Type B pancreatic cell (in vitro differentiated cells): Measurements from ENCODE around the gene NLRP9. TPM values are rescaled to one million over a fixed set of nuclear protein-coding genes. Genes with fewer than 3 reads are reported as not detected.

Experiments
- DNase-seq: peaks from one replicate; pipeline ENCODE4 v3.0.0; 2021; ENCODE audit warnings: mixed read lengths; ENCODE audit not compliant: unreplicated experiment; ENCODE audit errors: extremely low spot score
- H3K27ac Mint-ChIP-seq: 2 replicates; pipeline ENCODE4 v1.8.0; 2021; ENCODE audit warnings: mild to moderate bottlenecking, mixed read lengths
- H3K27me3 Mint-ChIP-seq: 2 replicates; pipeline ENCODE4 v1.8.0; 2021; ENCODE audit warnings: mixed read lengths
- H3K36me3 Mint-ChIP-seq: 2 replicates; pipeline ENCODE4 v1.8.0; 2021; ENCODE audit warnings: mixed read lengths
- H3K4me1 Mint-ChIP-seq: one replicate; pipeline ENCODE4 v1.8.0; 2021; ENCODE audit warnings: mixed read lengths; ENCODE audit not compliant: unreplicated experiment
- H3K4me3 Mint-ChIP-seq: 2 replicates; pipeline ENCODE4 v1.8.0; 2021; ENCODE audit warnings: mild to moderate bottlenecking, mixed read lengths
- H3K9me3 Mint-ChIP-seq: 2 replicates; pipeline ENCODE4 v1.8.0; 2021; ENCODE audit warnings: mixed read lengths
- total RNA-seq: library from RNA; stranded (reverse); gene quantifications from 2 replicates; pipeline ENCODE4 v1.2.1, GENCODE V29; 2021; ENCODE audit warnings: low replicate concordance
- TF ChIP-seq, protein P1 (sequence below): fragments of 200-600 bp; sonication (generic); conservative IDR thresholded peaks from 2 replicates; pipeline ENCODE4 v1.5.0; 2021; ENCODE audit warnings: antibody characterized with exemption, mild to moderate bottlenecking

NLRP9 gene
- total RNA-seq, 1 donor from 2014 or later = not detected

DNA sequence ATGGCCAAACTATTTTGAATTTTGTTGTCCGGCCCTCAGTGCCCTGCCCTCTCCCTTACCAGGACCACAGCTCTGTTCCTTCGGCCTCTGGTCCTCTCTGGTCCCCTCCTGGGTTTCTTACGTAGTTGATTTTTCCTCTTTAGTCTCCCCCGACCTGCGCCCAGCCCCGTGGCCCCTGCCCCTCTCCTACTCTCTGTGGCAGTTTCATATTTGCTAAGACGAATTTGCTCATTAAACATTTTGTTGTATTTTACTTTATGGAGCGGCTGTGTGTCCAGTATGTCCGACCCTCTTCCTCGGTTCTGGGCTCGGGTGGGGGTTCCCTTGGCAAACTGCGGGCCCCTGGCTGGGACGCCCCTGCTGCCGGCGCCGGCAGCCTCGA, 63.8 kb downstream of the NLRP9 start:
- H3K4me1 Mint-ChIP-seq = peaks cover 22% of the 10 kb centered on the region
- TF ChIP-seq, protein P1, sequence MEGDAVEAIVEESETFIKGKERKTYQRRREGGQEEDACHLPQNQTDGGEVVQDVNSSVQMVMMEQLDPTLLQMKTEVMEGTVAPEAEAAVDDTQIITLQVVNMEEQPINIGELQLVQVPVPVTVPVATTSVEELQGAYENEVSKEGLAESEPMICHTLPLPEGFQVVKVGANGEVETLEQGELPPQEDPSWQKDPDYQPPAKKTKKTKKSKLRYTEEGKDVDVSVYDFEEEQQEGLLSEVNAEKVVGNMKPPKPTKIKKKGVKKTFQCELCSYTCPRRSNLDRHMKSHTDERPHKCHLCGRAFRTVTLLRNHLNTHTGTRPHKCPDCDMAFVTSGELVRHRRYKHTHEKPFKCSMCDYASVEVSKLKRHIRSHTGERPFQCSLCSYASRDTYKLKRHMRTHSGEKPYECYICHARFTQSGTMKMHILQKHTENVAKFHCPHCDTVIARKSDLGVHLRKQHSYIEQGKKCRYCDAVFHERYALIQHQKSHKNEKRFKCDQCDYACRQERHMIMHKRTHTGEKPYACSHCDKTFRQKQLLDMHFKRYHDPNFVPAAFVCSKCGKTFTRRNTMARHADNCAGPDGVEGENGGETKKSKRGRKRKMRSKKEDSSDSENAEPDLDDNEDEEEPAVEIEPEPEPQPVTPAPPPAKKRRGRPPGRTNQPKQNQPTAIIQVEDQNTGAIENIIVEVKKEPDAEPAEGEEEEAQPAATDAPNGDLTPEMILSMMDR = no peak

GRCh38 chr19:55673889-55674288, 64.3 kb downstream of the NLRP9 start:
- H3K4me1 Mint-ChIP-seq = peaks cover 22% of the 10 kb centered on the region
- H3K4me3 Mint-ChIP-seq = peak overlapping the region; percentile 69
- H3K36me3 Mint-ChIP-seq = peaks cover 4% of the 10 kb centered on the region
- no peaks in the 10 kb centered on the region for H3K27me3 Mint-ChIP-seq
- no peaks in the 10 kb centered on the region for H3K9me3 Mint-ChIP-seq
- TF ChIP-seq, protein P1 = no peak
- H3K27ac Mint-ChIP-seq = peak overlapping the region; percentile 57
- DNase-seq = no peak

More for the DNA sequence above, 63.8 kb downstream of the NLRP9 start:
- Mint-ChIP-seq H3K27ac (peak overlapping the region; percentile 82), H3K27me3 (no peaks in the 10 kb centered on the region), H3K9me3 (no peaks in the 10 kb centered on the region), H3K36me3 (peaks cover 4% of the 10 kb centered on the region), H3K4me3 (peak overlapping the region; percentile 80)
- DNase-seq = no peak

DNA sequence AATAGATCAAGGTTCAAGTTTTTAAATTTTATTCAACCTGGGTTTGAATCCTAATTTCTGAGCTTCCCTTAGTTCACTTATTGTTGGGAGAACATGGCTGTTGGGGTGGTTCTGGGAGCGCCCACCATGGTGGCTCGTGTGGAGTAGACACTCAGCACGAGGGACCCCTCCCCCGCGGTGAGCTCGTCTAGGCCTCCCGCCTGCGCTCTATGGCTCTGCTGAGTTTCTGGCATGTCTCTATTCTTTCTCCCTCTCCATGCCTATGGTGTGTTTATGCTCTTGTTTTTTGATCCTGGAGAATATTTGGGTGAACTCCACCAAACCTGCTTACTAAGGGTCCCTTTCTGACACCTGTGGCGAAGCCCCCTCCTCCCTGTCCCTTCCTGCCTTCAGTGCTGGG, 64.7 kb downstream of the NLRP9 start:
- Mint-ChIP-seq H3K4me1 (peaks cover 22% of the 10 kb centered on the region), H3K9me3 (no peaks in the 10 kb centered on the region), H3K4me3 (peak overlapping the region; percentile 69), H3K27me3 (no peaks in the 10 kb centered on the region), H3K27ac (peak overlapping the region; percentile 57), H3K36me3 (peaks cover 4% of the 10 kb centered on the region)
- DNase-seq = no peak
- TF ChIP-seq, protein P1 = no peak

DNA sequence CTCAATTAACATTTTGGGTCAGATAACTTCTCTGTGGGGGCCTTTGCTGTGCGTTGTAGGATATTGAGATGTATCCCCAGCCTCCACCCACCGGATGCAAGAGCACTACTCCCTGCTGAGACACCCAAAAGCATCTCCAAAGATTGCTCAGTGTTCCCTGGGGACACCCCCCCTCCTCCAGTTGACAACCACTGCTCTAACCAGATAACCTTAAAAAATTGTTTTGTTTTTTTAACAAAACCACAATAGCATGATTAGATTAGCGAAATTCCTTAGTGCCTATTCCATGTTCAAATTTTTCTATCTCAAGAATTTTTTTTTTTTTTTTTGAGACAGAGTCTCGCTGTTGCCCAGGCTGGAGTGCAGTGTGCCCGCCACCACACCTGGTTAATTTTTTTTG, 65.8 kb downstream of the NLRP9 start:
- Mint-ChIP-seq H3K27ac (no peak overlapping the region), H3K36me3 (peaks cover 4% of the 10 kb centered on the region), H3K4me3 (peak overlapping the region; percentile 57), H3K9me3 (no peaks in the 10 kb centered on the region), H3K4me1 (peaks cover 17% of the 10 kb centered on the region), H3K27me3 (no peaks in the 10 kb centered on the region)
- DNase-seq = no peak
- TF ChIP-seq, protein P1 = no peak

DNA sequence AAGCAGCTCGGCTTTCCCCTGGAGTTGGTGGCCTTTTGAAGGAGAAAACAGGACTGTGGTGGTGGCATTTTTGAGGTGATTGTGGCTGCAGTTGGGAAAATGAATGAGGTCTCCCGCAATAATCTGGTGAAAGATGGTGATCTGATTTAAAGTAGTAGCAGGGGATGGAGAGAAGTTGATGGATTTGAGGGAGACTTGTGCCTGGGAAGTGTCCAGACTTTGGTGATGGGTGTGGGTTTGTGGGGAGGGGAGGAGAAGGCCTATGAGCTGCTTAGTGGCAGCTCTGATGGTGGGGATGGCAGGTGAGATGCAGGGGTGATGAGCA, 67.2 kb downstream of the NLRP9 start:
- Mint-ChIP-seq H3K9me3 (no peaks in the 10 kb centered on the region), H3K27ac (no peak overlapping the region), H3K27me3 (no peaks in the 10 kb centered on the region), H3K36me3 (peaks cover 4% of the 10 kb centered on the region), H3K4me1 (peaks cover 5% of the 10 kb centered on the region), H3K4me3 (no peak overlapping the region)
- DNase-seq = no peak
- TF ChIP-seq, protein P1 = no peak
